Fibroblast of pulmonary artery (primary cell): ENCODE results near the gene TRO.

ENCODE experiments used
- DNase-seq: peaks from one replicate; pipeline ENCODE4 v3.0.0-alpha.2; 2010; ENCODE audit warnings: low read depth
- H3K4me3 ChIP-seq: replicated peaks from 2 replicates; pipeline ENCODE4 v1.5.1; 2011; ENCODE audit warnings: low read depth, mild to moderate bottlenecking, control low read depth, low read length, moderate library complexity
- CTCF ChIP-seq: IDR thresholded peaks from 2 replicates; pipeline ENCODE4 v1.5.1; 2011; ENCODE audit warnings: mild to moderate bottlenecking, control low read depth, low read length, inconsistent platforms; ENCODE audit errors: missing control alignments

The TRO gene

GRCh38 chrX:54921427-54922021 lies 900 bp downstream of the TRO start:
- peak; percentile 79 for DNase-seq
- no peak for TF ChIP-seq CTCF
- H3K4me3 ChIP-seq = peak overlapping the region; percentile 71

GRCh38 chrX:54922547-54922946 lies 1.9 kb downstream of the TRO start:
- no peak for DNase-seq
- H3K4me3 ChIP-seq = no peak overlapping the region
- no peak for TF ChIP-seq CTCF

- TF ChIP-seq CTCF = no peak
- H3K4me3 ChIP-seq = no peak overlapping the region
- no peak for DNase-seq
These were observed 2.8 kb downstream of the TRO start for GRCh38 chrX:54923376-54923775.

- DNase-seq = no peak
- TF ChIP-seq CTCF = no peak
- H3K4me3 ChIP-seq = no peak overlapping the region
These were observed 6.4 kb downstream of the TRO start for GRCh38 chrX:54926978-54927377.

- TF ChIP-seq CTCF = no peak
- DNase-seq = no peak
These were observed 8.3 kb downstream of the TRO start for GRCh38 chrX:54928876-54929275.

GRCh38 chrX:54930291-54931049 lies 9.8 kb downstream of the TRO start:
- TF ChIP-seq CTCF = no peak
- no peak overlapping the region for H3K4me3 ChIP-seq
- DNase-seq = no peak

More at GRCh38 chrX:54928876-54929275, 8.3 kb downstream of the TRO start:
- H3K4me3 ChIP-seq = no peak overlapping the region
